ENCODE results near the gene ICAM4.
"Not testable (repeated sequence)": the region's sequence is repeated elsewhere in the genome, so short reads cannot be mapped to it uniquely, and the experiment has no call there.

The ICAM4 gene

DNA sequence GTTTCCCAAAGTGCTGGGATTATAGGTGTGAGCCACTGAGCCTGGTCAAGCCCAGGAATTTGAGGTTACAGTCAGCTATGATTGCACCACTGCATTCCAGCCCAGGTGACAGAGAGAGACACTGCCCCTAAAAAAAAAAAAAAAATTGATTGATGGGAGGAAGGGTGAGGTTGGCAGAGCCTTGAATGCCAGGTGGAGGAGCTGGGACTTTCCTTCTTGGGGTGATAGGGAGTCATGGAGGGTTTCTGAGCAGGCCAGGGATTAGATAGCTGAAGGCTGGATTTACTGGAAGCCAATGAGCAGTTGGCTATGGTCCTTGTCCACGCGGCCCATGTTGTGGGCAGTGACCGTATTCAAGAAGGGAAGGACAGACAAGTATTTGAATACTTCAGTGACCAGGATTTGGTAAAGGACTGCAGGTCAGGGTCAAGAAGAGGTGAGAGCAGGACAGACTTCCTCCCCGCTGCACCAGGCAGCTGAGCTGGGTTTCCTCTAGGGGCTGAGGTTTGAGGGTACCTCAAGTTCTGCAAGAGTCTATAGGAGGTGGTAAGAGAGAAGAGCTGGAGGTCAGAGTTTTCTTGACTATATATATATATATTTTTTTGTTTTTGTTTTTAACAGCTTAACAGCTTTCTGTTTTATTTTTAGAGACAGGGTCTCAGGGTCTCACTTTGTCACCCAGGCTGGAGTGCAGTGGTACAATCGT is 6.9 kb upstream of the ICAM4 start:
- H3K27ac ChIP-seq (replicated peaks; ENCODE audit: low read length): no peak overlapping the region
- H2BK120ac ChIP-seq (ENCODE audit: low read depth, low read length): no peak overlapping the region
- DNase-seq (ENCODE audit: low spot score): no peak
- no peak overlapping the region for H3K9ac ChIP-seq (ENCODE audit: low read depth, low read length, poor library complexity)
- no peak overlapping the region for H3K4me2 ChIP-seq (ENCODE audit: insufficient read depth, low read length, poor library complexity, severe bottlenecking)
- no peaks in the 10 kb centered on the region for H3K9me3 ChIP-seq (replicated peaks in 1 of 2; ENCODE audit: control insufficient read depth in 2 of 2, insufficient read depth in 1 of 2, low read depth in 1 of 2, low read length in 2 of 2)
- no CpG with 5 or more reads among the region's 5 CpGs for WGBS, 2 donors (ENCODE audit: extremely low coverage in 2 of 2, insufficient read length in 2 of 2, insufficient replicate concordance in 1 of 2)
- no peak overlapping the region for H3K18ac ChIP-seq (ENCODE audit: low read length)
- no peak overlapping the region for H4K8ac ChIP-seq (ENCODE audit: low read depth, low read length)
- H3K4ac ChIP-seq (ENCODE audit: low read length): no peak overlapping the region
- H3K4me3 ChIP-seq (ENCODE audit: low read length in 2 of 2): no peak overlapping the region
- H3K27me3 ChIP-seq (ENCODE audit: control insufficient read depth in 3 of 3, insufficient read depth in 3 of 3, low read depth in 1 of 3, low read length in 3 of 3): peaks cover 0 to 1% (median 0%) of the 10 kb centered on the region in 3 experiments
- no peak overlapping the region for H4K91ac ChIP-seq (ENCODE audit: low read depth, low read length, poor library complexity)
- H3K23ac ChIP-seq (ENCODE audit: low read depth, low read length, poor library complexity): no peak overlapping the region
- no peaks in the 10 kb centered on the region for H3K79me1 ChIP-seq (ENCODE audit: low read depth, low read length)
- H3K36me3 ChIP-seq (replicated peaks in 1 of 2; ENCODE audit: control insufficient read depth in 2 of 2, insufficient read depth in 2 of 2, low read length in 2 of 2): peaks cover 0 to 66% of the 10 kb centered on the region in 2 donors
- H2BK5ac ChIP-seq (ENCODE audit: low read length): no peak overlapping the region
- H2AK5ac ChIP-seq (ENCODE audit: low read depth, low read length): no peak overlapping the region
- H2BK12ac ChIP-seq (ENCODE audit: low read length): no peak overlapping the region
- H2BK15ac ChIP-seq (ENCODE audit: low read length): no peak overlapping the region
- no peak overlapping the region for H3K14ac ChIP-seq (ENCODE audit: low read length)
- H2AFZ ChIP-seq (ENCODE audit: low read length): no peak overlapping the region
- H3K4me1 ChIP-seq (ENCODE audit: control insufficient read depth in 2 of 2, insufficient read depth in 1 of 2, low read depth in 1 of 2, low read length in 2 of 2): no peaks in the 10 kb centered on the region

DNA sequence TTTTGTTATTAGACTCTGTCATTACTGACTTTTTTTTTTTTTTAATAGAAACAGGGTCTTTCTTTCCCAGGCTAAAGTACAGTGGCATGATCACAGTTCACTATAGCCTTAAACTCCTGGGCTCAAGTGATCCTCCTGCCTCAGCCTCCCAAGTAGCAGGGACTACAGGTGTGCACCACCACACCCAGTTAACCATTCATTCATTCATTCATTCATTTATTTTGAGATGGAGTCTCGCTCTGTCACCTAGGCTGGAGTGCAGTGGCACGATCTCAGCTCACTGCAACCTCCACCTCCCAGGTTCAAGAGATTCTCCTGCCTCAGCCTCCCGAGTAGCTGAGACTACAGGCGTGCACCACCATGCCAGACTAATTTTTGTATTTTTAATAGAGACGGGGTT is 4.7 kb upstream of the ICAM4 start:
- not testable (repeated sequence) for H2BK5ac ChIP-seq (ENCODE audit: low read length); H2BK12ac ChIP-seq (ENCODE audit: low read length); H3K9ac ChIP-seq (ENCODE audit: low read depth, low read length, poor library complexity); H3K4me1 ChIP-seq (ENCODE audit: control insufficient read depth in 2 of 2, insufficient read depth in 1 of 2, low read depth in 1 of 2, low read length in 2 of 2); H3K14ac ChIP-seq (ENCODE audit: low read length); DNase-seq (ENCODE audit: low spot score); H2AFZ ChIP-seq (ENCODE audit: low read length); H4K8ac ChIP-seq (ENCODE audit: low read depth, low read length); H3K4me3 ChIP-seq (ENCODE audit: low read length in 2 of 2); H2AK5ac ChIP-seq (ENCODE audit: low read depth, low read length); H4K91ac ChIP-seq (ENCODE audit: low read depth, low read length, poor library complexity); H2BK120ac ChIP-seq (ENCODE audit: low read depth, low read length); H3K18ac ChIP-seq (ENCODE audit: low read length); H3K27ac ChIP-seq (replicated peaks; ENCODE audit: low read length); H3K79me1 ChIP-seq (ENCODE audit: low read depth, low read length); H3K4ac ChIP-seq (ENCODE audit: low read length); H3K9me3 ChIP-seq (replicated peaks in 1 of 2; ENCODE audit: control insufficient read depth in 2 of 2, insufficient read depth in 1 of 2, low read depth in 1 of 2, low read length in 2 of 2); H3K4me2 ChIP-seq (ENCODE audit: insufficient read depth, low read length, poor library complexity, severe bottlenecking); H3K23ac ChIP-seq (ENCODE audit: low read depth, low read length, poor library complexity); H2BK15ac ChIP-seq (ENCODE audit: low read length)
- peaks cover 0 to 71% of the 10 kb centered on the region in 2 donors for H3K36me3 ChIP-seq (replicated peaks in 1 of 2; ENCODE audit: control insufficient read depth in 2 of 2, insufficient read depth in 2 of 2, low read length in 2 of 2)
- peaks cover 0 to 11% (median under 1%) of the 10 kb centered on the region in 3 experiments for H3K27me3 ChIP-seq (ENCODE audit: control insufficient read depth in 3 of 3, insufficient read depth in 3 of 3, low read depth in 1 of 3, low read length in 3 of 3)
- WGBS, 2 donors (ENCODE audit: extremely low coverage in 2 of 2, insufficient read length in 2 of 2, insufficient replicate concordance in 1 of 2): no CpG with 5 or more reads among the region's 5 CpGs

DNA sequence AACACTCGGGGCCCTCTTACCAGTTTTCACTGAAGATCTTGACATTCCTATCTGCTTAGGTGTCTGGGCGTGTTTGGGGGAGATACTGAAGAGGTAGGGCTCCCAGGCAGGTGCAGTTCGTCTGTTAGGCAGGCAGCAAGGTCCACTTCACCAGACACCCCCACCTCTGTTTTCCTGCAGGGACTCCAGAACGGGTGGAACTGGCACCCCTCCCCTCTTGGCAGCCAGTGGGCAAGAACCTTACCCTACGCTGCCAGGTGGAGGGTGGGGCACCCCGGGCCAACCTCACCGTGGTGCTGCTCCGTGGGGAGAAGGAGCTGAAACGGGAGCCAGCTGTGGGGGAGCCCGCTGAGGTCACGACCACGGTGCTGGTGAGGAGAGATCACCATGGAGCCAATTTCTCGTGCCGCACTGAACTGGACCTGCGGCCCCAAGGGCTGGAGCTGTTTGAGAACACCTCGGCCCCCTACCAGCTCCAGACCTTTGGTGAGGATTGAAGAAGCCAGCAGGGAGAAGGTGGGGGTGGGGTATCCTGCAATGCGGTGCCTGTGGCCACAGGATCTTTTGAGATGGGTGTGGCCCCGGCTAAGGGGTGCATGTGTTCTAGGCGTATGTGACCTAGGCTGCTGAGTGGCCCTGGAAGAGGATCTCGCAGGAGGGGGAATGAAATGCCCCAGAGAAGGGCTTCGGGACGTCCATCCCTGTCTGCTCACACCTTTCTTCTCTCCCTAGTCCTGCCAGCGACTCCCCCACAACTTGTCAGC is 3.3 kb upstream of the ICAM4 start:
- Histone ChIP-seq H3K9me3 (replicated peaks in 1 of 2; ENCODE audit: control insufficient read depth in 2 of 2, insufficient read depth in 1 of 2, low read depth in 1 of 2, low read length in 2 of 2) (peaks cover 0 to 7% of the 10 kb centered on the region in 2 donors), H3K79me1 (ENCODE audit: low read depth, low read length) (no peaks in the 10 kb centered on the region), H2AK5ac (ENCODE audit: low read depth, low read length) (peak overlapping the region; percentile 75), H3K4ac (ENCODE audit: low read length) (no peak overlapping the region), H3K36me3 (replicated peaks in 1 of 2; ENCODE audit: control insufficient read depth in 2 of 2, insufficient read depth in 2 of 2, low read length in 2 of 2) (peaks cover 0 to 63% of the 10 kb centered on the region in 2 donors), H2BK5ac (ENCODE audit: low read length) (peak overlapping the region; percentile 75), H3K18ac (ENCODE audit: low read length) (no peak overlapping the region), H2AFZ (ENCODE audit: low read length) (no peak overlapping the region), H3K4me1 (ENCODE audit: control insufficient read depth in 2 of 2, insufficient read depth in 1 of 2, low read depth in 1 of 2, low read length in 2 of 2) (peaks cover 0 to 7% of the 10 kb centered on the region in 2 donors), H3K4me3 (ENCODE audit: low read length in 2 of 2) (no peak overlapping the region), H3K14ac (ENCODE audit: low read length) (no peak overlapping the region), H2BK12ac (ENCODE audit: low read length) (peak overlapping the region; percentile 63), H3K4me2 (ENCODE audit: insufficient read depth, low read length, poor library complexity, severe bottlenecking) (no peak overlapping the region), H2BK15ac (ENCODE audit: low read length) (peak overlapping the region; percentile 85), H4K8ac (ENCODE audit: low read depth, low read length) (no peak overlapping the region), H3K27me3 (ENCODE audit: control insufficient read depth in 3 of 3, insufficient read depth in 3 of 3, low read depth in 1 of 3, low read length in 3 of 3) (peaks cover 0 to 26% (median 9%) of the 10 kb centered on the region in 3 experiments), H4K91ac (ENCODE audit: low read depth, low read length, poor library complexity) (no peak overlapping the region), H3K23ac (ENCODE audit: low read depth, low read length, poor library complexity) (peak overlapping the region; percentile 43), H3K27ac (replicated peaks; ENCODE audit: low read length) (no peak overlapping the region), H2BK120ac (ENCODE audit: low read depth, low read length) (no peak overlapping the region), H3K9ac (ENCODE audit: low read depth, low read length, poor library complexity) (peak overlapping the region; percentile 4)
- no CpG with 5 or more reads among the region's 23 CpGs for WGBS, 2 donors (ENCODE audit: extremely low coverage in 2 of 2, insufficient read length in 2 of 2, insufficient replicate concordance in 1 of 2)
- no peak for DNase-seq (ENCODE audit: low spot score)

Measured in neuronal stem cell (in vitro differentiated cells).